HG03060 (cell line): ENCODE data around the gene FOXK1.

ENCODE experiments used
- ATAC-seq: cut with Tn5 transposase; IDR thresholded peaks from one replicate; pipeline ENCODE4 v1.9.1; 2021; ENCODE audit warnings: low read depth, moderate number of reproducible peaks; ENCODE audit not compliant: unreplicated experiment

FOXK1 gene

GRCh38 chr7:4694305-4694704 is 12.2 kb downstream of the FOXK1 start:
- no peak for ATAC-seq

GRCh38 chr7:4698707-4699275 is 16.7 kb downstream of the FOXK1 start:
- ATAC-seq: no peak

GRCh38 chr7:4699841-4700240 is 17.7 kb downstream of the FOXK1 start:
- ATAC-seq: no peak

- ATAC-seq: no peak
Observed at GRCh38 chr7:4700577-4701235, 18.6 kb downstream of the FOXK1 start.

GRCh38 chr7:4702961-4703512 is 20.9 kb downstream of the FOXK1 start:
- ATAC-seq: no peak

- ATAC-seq: no peak
Observed at GRCh38 chr7:4703532-4703931, 21.4 kb downstream of the FOXK1 start.

- no peak for ATAC-seq
Observed at GRCh38 chr7:4706384-4707216, 24.5 kb downstream of the FOXK1 start.

- ATAC-seq: no peak
Observed at GRCh38 chr7:4707217-4707741, 25.2 kb downstream of the FOXK1 start.

- ATAC-seq: no peak
Observed at GRCh38 chr7:4707980-4708411, 25.9 kb downstream of the FOXK1 start.

- ATAC-seq: no peak
Observed at GRCh38 chr7:4709187-4709586, 27.1 kb downstream of the FOXK1 start.

- no peak for ATAC-seq
Observed at GRCh38 chr7:4711093-4711492, 29.0 kb downstream of the FOXK1 start.

- ATAC-seq: no peak
Observed at GRCh38 chr7:4711634-4712033, 29.5 kb downstream of the FOXK1 start.

- ATAC-seq: peak; percentile 41
Observed at GRCh38 chr7:4712281-4713182, 30.4 kb downstream of the FOXK1 start.

GRCh38 chr7:4713183-4713784 is 31.2 kb downstream of the FOXK1 start:
- ATAC-seq: peak; percentile 68

- ATAC-seq: no peak
Observed at GRCh38 chr7:4714161-4714700, 32.1 kb downstream of the FOXK1 start.

- no peak for ATAC-seq
Observed at GRCh38 chr7:4714767-4715409, 32.8 kb downstream of the FOXK1 start.

GRCh38 chr7:4715410-4715776 is 33.3 kb downstream of the FOXK1 start:
- no peak for ATAC-seq

GRCh38 chr7:4716946-4717795 is 35.1 kb downstream of the FOXK1 start:
- ATAC-seq: no peak
